HG03280 (cell line): Measurements from ENCODE around the gene TRIM48.
"Not testable (repeated sequence)": the region's sequence is repeated elsewhere in the genome, so short reads cannot be mapped to it uniquely, and the experiment has no call there.

Experiments
- ATAC-seq: cut with Tn5 transposase; IDR thresholded peaks from one replicate; pipeline ENCODE4 v1.9.1; 2021; ENCODE audit warnings: mild to moderate bottlenecking, moderate library complexity; ENCODE audit not compliant: unreplicated experiment

Gene TRIM48, protein sequence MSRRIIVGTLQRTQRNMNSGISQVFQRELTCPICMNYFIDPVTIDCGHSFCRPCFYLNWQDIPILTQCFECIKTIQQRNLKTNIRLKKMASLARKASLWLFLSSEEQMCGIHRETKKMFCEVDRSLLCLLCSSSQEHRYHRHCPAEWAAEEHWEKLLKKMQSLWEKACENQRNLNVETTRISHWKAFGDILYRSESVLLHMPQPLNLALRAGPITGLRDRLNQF

DNA sequence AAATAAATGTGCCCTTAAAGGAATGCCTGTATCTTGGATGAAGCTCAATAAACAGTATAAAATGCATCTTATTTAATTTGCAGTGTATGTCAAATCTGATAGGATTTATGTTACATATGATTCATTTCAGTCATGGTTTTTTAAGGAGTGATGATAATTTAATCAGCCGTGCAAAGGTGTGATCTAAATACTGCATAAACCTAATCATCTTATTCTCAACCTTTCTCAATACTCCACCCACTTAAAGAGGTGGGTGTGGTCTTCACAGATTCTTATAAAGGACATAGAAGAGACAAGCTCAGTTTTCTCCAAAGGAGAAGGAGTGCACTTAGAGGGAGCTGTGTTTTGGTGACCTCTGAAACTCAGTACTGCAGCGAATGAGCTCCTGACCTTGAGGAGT is at the start of gene TRIM48:
Gene TRIM48, plus strand, starts transcription at position 301 of the 400 bp plus-strand sequence. CDS start 113 bp downstream, outside the sequence.
- ATAC-seq: not testable (repeated sequence)

DNA sequence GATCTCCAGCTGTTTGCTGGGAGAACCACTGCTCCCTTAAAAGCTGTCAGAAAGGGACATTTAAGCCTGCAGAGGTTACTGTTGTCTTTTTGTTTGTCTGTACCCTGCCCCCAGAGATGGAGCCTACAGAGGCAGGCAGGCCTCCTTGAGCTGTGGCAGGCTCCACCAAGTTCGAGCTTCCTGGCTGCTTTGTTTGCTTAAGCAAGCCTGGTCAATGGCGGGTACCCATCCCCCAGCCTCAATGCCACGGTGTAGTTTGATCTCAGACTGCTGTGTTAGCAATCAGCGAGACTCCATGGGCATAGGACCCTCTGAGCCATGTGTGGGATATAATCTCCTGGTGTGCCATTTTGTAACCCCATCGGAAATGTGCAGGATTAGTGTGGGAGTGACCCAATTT is 23.6 kb upstream of the TRIM48 start:
- not testable (repeated sequence) for ATAC-seq

DNA sequence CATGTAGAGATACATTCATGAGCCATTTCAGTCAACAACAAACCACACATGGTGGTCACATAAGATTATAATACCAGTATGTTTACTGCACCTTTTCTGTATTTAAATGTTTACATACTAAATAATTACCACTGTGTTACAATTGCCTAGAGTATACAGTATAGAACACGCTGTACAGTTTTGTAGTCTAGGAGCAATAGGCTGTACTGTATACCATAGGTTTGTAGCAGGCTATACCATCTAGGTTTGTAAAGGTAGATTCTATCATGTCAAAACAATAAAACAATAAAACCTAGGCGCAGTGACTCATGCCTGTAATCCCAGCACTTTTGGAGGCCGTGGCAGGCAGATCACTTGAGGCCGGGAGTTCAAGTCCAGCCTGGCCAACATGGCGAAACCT is 1.1 kb downstream of the TRIM48 start:
- ATAC-seq: no peak
